ENCODE measurements around the gene SLBP.

GRCh38 chr4:1735215-1735614, 23.1 kb upstream of the SLBP start:
- no peak for TF ChIP-seq EZH2phosphoT487 (IDR thresholded peaks at IDR 0.05; ENCODE audit: borderline replicate concordance, low read length)
- TF ChIP-seq CTCF (conservative IDR thresholded peaks at IDR 0.05; ENCODE audit: low read depth, low read length), result no peak
- no peak for TF ChIP-seq EZH2 (IDR thresholded peaks at IDR 0.05; ENCODE audit: low read length, unreplicated experiment)
